ENCODE measurements around the gene SPIN1. TPM values are rescaled to one million over a fixed set of nuclear protein-coding genes. Genes with fewer than 3 reads are reported as not detected.

Gene SPIN1
- total RNA-seq, 4 donors from 2014 or later = 91.9 to 126 (median 103) TPM

DNA sequence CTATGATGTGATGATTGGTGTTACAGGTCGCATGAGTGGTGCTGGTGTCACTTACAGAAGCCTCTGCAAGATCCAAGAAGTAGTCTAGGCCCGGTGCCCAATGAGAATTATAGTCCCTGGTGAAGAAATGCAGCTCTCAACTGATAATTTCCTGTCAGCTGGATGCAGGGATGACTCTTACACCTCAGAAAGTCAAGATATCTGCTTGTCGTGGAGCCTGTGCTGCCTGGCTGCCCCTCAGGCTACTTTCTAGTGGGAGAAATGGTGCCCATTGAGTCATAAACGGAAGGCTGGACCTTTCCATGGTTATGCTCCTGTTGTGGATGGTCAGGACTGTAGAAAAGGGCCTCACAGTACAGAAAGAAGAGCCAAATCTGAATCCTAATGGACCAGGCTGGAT lies 99.9 kb downstream of the SPIN1 start:
- no peaks in the 10 kb centered on the region for H3K9me3 ChIP-seq
- intact Hi-C loops (cut with DNase I) = no loop called here
- no peak overlapping the region for H3K4me3 ChIP-seq (replicated peaks in 1 of 3)
- no peak for DNase-seq
- TF ChIP-seq, protein P1, sequence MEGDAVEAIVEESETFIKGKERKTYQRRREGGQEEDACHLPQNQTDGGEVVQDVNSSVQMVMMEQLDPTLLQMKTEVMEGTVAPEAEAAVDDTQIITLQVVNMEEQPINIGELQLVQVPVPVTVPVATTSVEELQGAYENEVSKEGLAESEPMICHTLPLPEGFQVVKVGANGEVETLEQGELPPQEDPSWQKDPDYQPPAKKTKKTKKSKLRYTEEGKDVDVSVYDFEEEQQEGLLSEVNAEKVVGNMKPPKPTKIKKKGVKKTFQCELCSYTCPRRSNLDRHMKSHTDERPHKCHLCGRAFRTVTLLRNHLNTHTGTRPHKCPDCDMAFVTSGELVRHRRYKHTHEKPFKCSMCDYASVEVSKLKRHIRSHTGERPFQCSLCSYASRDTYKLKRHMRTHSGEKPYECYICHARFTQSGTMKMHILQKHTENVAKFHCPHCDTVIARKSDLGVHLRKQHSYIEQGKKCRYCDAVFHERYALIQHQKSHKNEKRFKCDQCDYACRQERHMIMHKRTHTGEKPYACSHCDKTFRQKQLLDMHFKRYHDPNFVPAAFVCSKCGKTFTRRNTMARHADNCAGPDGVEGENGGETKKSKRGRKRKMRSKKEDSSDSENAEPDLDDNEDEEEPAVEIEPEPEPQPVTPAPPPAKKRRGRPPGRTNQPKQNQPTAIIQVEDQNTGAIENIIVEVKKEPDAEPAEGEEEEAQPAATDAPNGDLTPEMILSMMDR (IDR thresholded peaks at IDR 0.05) = no peak
- TF ChIP-seq POLR2A (IDR thresholded peaks at IDR 0.05) = no peak
- WGBS, 2 donors = 93 to 98% methylated on average over 4 of the region's 4 CpGs
- H3K36me3 ChIP-seq = no peaks in the 10 kb centered on the region
- H3K4me1 ChIP-seq = no peaks in the 10 kb centered on the region
- no peaks in the 10 kb centered on the region for H3K27me3 ChIP-seq
- no peak overlapping the region for H3K27ac ChIP-seq

DNA sequence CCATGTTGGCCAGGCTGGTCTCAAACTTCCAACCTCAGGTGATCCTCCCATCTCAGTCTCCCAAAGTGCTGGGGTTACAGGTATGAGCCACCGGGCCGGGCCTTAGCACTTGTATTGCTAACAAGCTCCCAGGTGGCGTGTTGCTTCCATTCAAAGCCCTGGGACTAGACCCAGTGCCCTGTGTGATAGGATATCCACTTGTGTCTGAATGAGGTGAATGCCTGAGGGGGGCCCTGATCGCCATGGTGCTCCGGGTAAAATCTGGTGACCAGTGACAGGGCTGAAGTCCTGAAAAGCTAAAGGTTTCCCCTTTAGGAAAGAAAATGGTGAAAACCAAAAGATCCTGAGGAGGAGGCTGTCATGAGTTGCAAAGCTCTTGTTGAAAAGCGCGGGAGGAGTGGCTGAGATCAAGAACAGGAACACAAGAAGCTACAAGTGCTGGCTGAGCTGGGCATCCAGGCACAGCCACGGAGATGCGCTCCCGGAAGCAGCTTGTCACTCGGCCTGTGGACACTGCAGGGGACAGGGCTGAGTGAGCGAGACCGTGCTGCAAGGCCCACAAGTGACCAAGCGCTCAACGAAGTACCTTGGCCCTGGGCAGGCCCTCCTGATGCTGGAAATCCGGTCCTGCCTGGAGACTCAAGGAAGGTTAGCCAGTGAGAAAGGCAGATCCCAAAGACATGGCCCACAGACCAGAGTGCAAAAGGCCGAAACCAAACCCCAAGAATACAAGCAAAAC lies 106.9 kb downstream of the SPIN1 start:
- no peak for DNase-seq
- H3K4me1 ChIP-seq = no peaks in the 10 kb centered on the region
- TF ChIP-seq POLR2A (IDR thresholded peaks at IDR 0.05) = no peak
- TF ChIP-seq, protein P1 (IDR thresholded peaks at IDR 0.05) = no peak
- WGBS, 2 donors = 78 to 87% methylated on average over 17 of the region's 17 CpGs
- H3K27ac ChIP-seq = no peak overlapping the region
- no peaks in the 10 kb centered on the region for H3K27me3 ChIP-seq
- no peaks in the 10 kb centered on the region for H3K36me3 ChIP-seq
- no peak overlapping the region for H3K4me3 ChIP-seq (replicated peaks in 1 of 3)
- intact Hi-C loops (cut with DNase I) = no loop called here
- H3K9me3 ChIP-seq = no peaks in the 10 kb centered on the region

DNA sequence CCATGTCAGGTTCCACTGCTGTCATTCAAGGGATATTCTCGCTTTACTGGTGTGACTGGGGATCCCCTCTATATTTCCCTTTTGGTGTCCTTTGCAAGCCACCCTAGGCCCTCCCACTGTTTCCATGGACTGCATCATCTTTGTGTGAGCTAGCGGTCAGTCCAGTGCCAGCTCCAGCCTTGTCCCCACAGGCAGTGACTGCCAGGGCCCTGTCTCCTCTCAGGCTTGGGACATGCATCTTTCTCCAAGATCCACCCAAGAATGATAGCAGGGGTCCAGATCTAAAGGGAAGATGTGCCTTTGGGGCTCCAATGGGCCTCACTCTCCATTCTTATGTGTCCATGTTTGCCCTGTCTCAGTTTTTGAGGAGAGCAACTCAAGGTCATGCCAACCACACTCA lies 109.0 kb downstream of the SPIN1 start:
- no peaks in the 10 kb centered on the region for H3K4me1 ChIP-seq
- intact Hi-C loops (cut with DNase I) = no loop called here
- H3K4me3 ChIP-seq (replicated peaks in 1 of 3) = no peak overlapping the region
- no peak for DNase-seq
- no peaks in the 10 kb centered on the region for H3K9me3 ChIP-seq
- H3K36me3 ChIP-seq = no peaks in the 10 kb centered on the region
- H3K27ac ChIP-seq = no peak overlapping the region
- TF ChIP-seq POLR2A (IDR thresholded peaks at IDR 0.05) = no peak
- TF ChIP-seq, protein P1 (IDR thresholded peaks at IDR 0.05) = no peak
- no peaks in the 10 kb centered on the region for H3K27me3 ChIP-seq
- 94 to 98% methylated on average over 2 of the region's 2 CpGs for WGBS, 2 donors

DNA sequence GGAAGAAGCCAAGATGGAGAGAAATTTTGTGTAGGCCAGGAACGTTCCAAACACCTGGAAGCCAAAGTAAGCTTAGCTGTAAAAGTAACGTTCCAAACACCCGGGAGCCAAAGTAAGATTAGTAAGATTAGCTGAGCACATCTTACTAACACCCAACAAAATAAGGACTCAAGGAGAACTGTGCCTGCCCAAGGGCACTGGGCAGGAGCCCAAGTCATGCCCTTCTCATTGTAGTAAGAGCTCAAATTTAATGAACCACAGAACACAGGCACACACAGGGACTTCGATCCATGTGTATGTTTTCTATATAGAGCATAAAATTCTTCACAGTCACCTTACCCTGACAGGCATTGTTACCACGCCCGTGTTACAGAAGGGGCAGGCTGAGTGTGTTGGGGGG lies 110.6 kb downstream of the SPIN1 start:
- no peak overlapping the region for H3K4me3 ChIP-seq (replicated peaks in 1 of 3)
- H3K27ac ChIP-seq = no peak overlapping the region
- WGBS, 2 donors = 59 to 64% methylated on average over 6 of the region's 6 CpGs
- H3K27me3 ChIP-seq = no peaks in the 10 kb centered on the region
- no peaks in the 10 kb centered on the region for H3K36me3 ChIP-seq
- H3K9me3 ChIP-seq = no peaks in the 10 kb centered on the region
- intact Hi-C loops (cut with DNase I) = no loop called here
- TF ChIP-seq, protein P1 (IDR thresholded peaks at IDR 0.05) = no peak
- no peak for TF ChIP-seq POLR2A (IDR thresholded peaks at IDR 0.05)
- H3K4me1 ChIP-seq = no peaks in the 10 kb centered on the region
- peak; percentile 15 for DNase-seq

DNA sequence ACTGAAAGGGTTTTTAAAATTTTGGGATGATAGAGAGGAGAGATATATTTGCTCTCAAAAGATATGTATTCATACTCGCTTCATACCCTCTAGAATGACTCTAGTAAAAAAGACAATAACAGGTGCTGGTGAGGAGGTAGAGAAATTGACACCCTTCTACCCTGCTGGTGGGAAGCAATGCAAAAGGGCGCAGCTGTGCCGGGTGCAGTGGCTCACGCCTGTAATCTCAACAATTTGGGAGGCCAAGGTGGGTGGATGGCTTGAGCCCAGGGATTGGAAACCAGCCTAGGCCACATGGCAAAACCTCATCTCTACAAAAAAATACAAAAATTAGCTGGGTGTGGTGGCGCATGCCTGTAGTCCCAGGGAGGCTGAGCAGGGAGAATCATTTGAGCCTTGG lies 112.8 kb downstream of the SPIN1 start:
- Histone ChIP-seq H3K27me3 (no peaks in the 10 kb centered on the region), H3K4me3 (replicated peaks in 1 of 3) (no peak overlapping the region), H3K4me1 (no peaks in the 10 kb centered on the region), H3K36me3 (no peaks in the 10 kb centered on the region), H3K27ac (no peak overlapping the region), H3K9me3 (no peaks in the 10 kb centered on the region)
- intact Hi-C loops (cut with DNase I) = no loop called here
- no peak for TF ChIP-seq POLR2A (IDR thresholded peaks at IDR 0.05)
- TF ChIP-seq, protein P1 (IDR thresholded peaks at IDR 0.05) = no peak
- no peak for DNase-seq
- WGBS, 2 donors = 94 to 98% methylated on average over 5 of the region's 5 CpGs
